HepG2 (cell line): ENCODE measurements around the gene LBX2. TPM values are rescaled to one million over a fixed set of nuclear protein-coding genes. Genes with fewer than 3 reads are reported as not detected.
A peak's percentile ranks its signal among the peaks of the same experiment; 100 is the strongest.

Experiments used
- AHDC1 ChIP-seq: sonication (generic); formaldehyde crosslinking; IDR thresholded peaks from 2 replicates; pipeline ENCODE4 v1.5.1; 2020; ENCODE audit warnings: mild to moderate bottlenecking, missing genetic modification reagents, borderline replicate concordance
- ATF7-NPFF ChIP-seq: sonication (generic); formaldehyde crosslinking; IDR thresholded peaks from 2 replicates; pipeline ENCODE4 v1.8.1; 2023; ENCODE audit warnings: mild to moderate bottlenecking, low read depth, missing genetic modification reagents, moderate library complexity
- CHCHD3 ChIP-seq: sonication (generic); formaldehyde crosslinking; IDR thresholded peaks from 2 replicates; pipeline ENCODE4 v1.8.0; 2022; ENCODE audit warnings: mild to moderate bottlenecking, missing genetic modification reagents, moderate library complexity
- CHD4 ChIP-seq: fragments of 200-600 bp; sonication (generic); IDR thresholded peaks from 2 replicates; pipeline ENCODE4 v1.7.0; 2017; ENCODE audit warnings: mild to moderate bottlenecking, low read length, borderline replicate concordance
- DRAP1 ChIP-seq: IDR thresholded peaks from 2 replicates; pipeline ENCODE4 v1.6.1; 2016; ENCODE audit warnings: missing genetic modification reagents, missing compliant biosample characterization
- HMGXB3 ChIP-seq: sonication (generic); formaldehyde crosslinking; IDR thresholded peaks from 2 replicates; pipeline ENCODE4 v1.4.0; 2020; ENCODE audit warnings: missing genetic modification reagents, borderline replicate concordance
- HNRNPUL1 ChIP-seq: fragments of 200-400 bp; formaldehyde crosslinking; IDR thresholded peaks from 2 replicates; pipeline ENCODE4 v1.6.1; 2017; ENCODE audit warnings: low read depth, mild to moderate bottlenecking, low read length, moderate library complexity
- HOXA5 ChIP-seq: sonication (generic); formaldehyde crosslinking; IDR thresholded peaks from 2 replicates; pipeline ENCODE4 v1.4.0; 2020; ENCODE audit warnings: missing genetic modification reagents
- KDM5A ChIP-seq: fragments of 200-600 bp; sonication (generic); IDR thresholded peaks from 2 replicates; pipeline ENCODE4 v1.7.0; 2018; ENCODE audit warnings: antibody characterized with exemption, mild to moderate bottlenecking, low read length, borderline replicate concordance
- NFKB2 ChIP-seq: sonication (generic); formaldehyde crosslinking; IDR thresholded peaks from 2 replicates; pipeline ENCODE4 v1.4.0; 2020; ENCODE audit warnings: missing genetic modification reagents, borderline replicate concordance
- NR1H2 ChIP-seq: sonication (generic); formaldehyde crosslinking; IDR thresholded peaks from 2 replicates; pipeline ENCODE4 v1.8.1; 2022; ENCODE audit warnings: low read depth, missing genetic modification reagents, borderline replicate concordance
- RBM39 ChIP-seq: fragments of 200-400 bp; formaldehyde crosslinking; IDR thresholded peaks from one replicate; pipeline ENCODE4 v1.6.1; 2018; ENCODE audit warnings: antibody characterized with exemption, mild to moderate bottlenecking, low read depth, low read length; ENCODE audit not compliant: poor library complexity, severe bottlenecking
- TEAD3 ChIP-seq: optimal IDR thresholded peaks from 2 replicates; pipeline ENCODE3; 2016; ENCODE audit warnings: borderline replicate concordance
- YY1 ChIP-seq: IDR thresholded peaks from 2 replicates; pipeline ENCODE4 v1.6.1; 2011; ENCODE audit warnings: low read length, low read depth, moderate library complexity, mild to moderate bottlenecking; ENCODE audit not compliant: insufficient read depth, insufficient replicate concordance
- ZBTB1 ChIP-seq: sonication (generic); formaldehyde crosslinking; IDR thresholded peaks from 2 replicates; pipeline ENCODE4 v1.4.0; 2020; ENCODE audit warnings: missing genetic modification reagents, borderline replicate concordance
- ZKSCAN5 ChIP-seq: sonication (generic); formaldehyde crosslinking; IDR thresholded peaks from 2 replicates; pipeline ENCODE4 v1.5.1; 2020; ENCODE audit warnings: mild to moderate bottlenecking, missing genetic modification reagents
- ZNF350 ChIP-seq: sonication (generic); formaldehyde crosslinking; IDR thresholded peaks from 2 replicates; pipeline ENCODE4 v1.4.0; 2020; ENCODE audit warnings: mild to moderate bottlenecking, low read depth, missing genetic modification reagents, borderline replicate concordance
- ZSCAN22 ChIP-seq: sonication (generic); formaldehyde crosslinking; IDR thresholded peaks from 2 replicates; pipeline ENCODE4 v1.4.0; 2020; ENCODE audit warnings: mild to moderate bottlenecking, missing genetic modification reagents
- polyA plus RNA-seq, 8 experiments: library from polyadenylated mRNA; depleted of rRNA in 3 of 8; stranded (reverse) in 7 of 8; unstranded in 1 of 8; fragments of >200 nt; fragmentation: Illumina TruSeq in 4 of 8; extraction: Trizol in 4 of 8; gene quantifications; 2 replicates each; pipeline versions ENCODE4 v1.2.1 to v1.2.3, GENCODE V29; 2011 to 2016; ENCODE audit warnings: low read depth in 4 of 8, missing spikeins in 1 of 8, mixed read lengths in 1 of 8; ENCODE audit not compliant: insufficient read depth in 1 of 8
- total RNA-seq, 5 experiments: library from RNA; depleted of rRNA; stranded (reverse); fragments of >200 nt; fragmentation: Illumina TruSeq; extraction: Trizol; gene quantifications; 2 replicates each; pipeline ENCODE4 v1.2.3, GENCODE V29; 2016; ENCODE audit warnings: low read depth in 1 of 5

The LBX2 gene
- total and polyA plus RNA-seq, 2 of the 13 experiments (the other 11 are each of a cell fraction or from before 2014, with no cell fraction given), result 6.4 to 8.1 TPM

- TF ChIP-seq RBM39 (peak; percentile 13), YY1 (peak; percentile 88), HNRNPUL1 (no peak), NFKB2 (CRISPR knock-in tag) (no peak), ZSCAN22 (peak; percentile 58; the same call in 1 of the 2 replicates), KDM5A (peak; percentile 82), DRAP1 (CRISPR knock-in tag) (peak; percentile 92), ZNF350 (peak; percentile 91; the same call in 1 of the 2 replicates), HOXA5 (no peak), ZBTB1 (CRISPR knock-in tag) (no peak), ATF7-NPFF (CRISPR knock-in tag) (peak; percentile 47; the same call in 1 of the 2 replicates), CHD4 (no peak), AHDC1 (CRISPR knock-in tag) (no peak), CHCHD3 (CRISPR knock-in tag) (no peak), HMGXB3 (CRISPR knock-in tag) (peak; percentile 98), ZKSCAN5 (CRISPR knock-in tag) (no peak), TEAD3 (CRISPR knock-in tag) (peak; percentile 84), NR1H2 (CRISPR knock-in tag) (no peak)
Measured at GRCh38 chr2:74458132-74458937, 41.1 kb downstream of the LBX2 start, which contains the start of gene WBP1 (continued).
